A673 (cell line): ENCODE measurements around the gene F7.
"Not testable (repeated sequence)": the region's sequence is repeated elsewhere in the genome, so short reads cannot be mapped to it uniquely, and the experiment has no call there.

Experiments
- EZH2 ChIP-seq: fragments of 200-600 bp; sonication (generic); IDR thresholded peaks from 2 replicates; pipeline ENCODE4 v1.6.1; 2017; ENCODE audit warnings: borderline replicate concordance, low read depth, mild to moderate bottlenecking, mixed read lengths, antibody characterized with exemption, low read length; ENCODE audit not compliant: poor library complexity, severe bottlenecking
- TF ChIP-seq, protein P1 (sequence below): fragments of 300-800, 200-600 bp; sonication (generic); conservative IDR thresholded peaks from 2 replicates; pipeline ENCODE4 v1.5.1; 2017; ENCODE audit warnings: low read depth, mild to moderate bottlenecking, antibody characterized with exemption, low read length, moderate library complexity, mixed read lengths

DNA sequence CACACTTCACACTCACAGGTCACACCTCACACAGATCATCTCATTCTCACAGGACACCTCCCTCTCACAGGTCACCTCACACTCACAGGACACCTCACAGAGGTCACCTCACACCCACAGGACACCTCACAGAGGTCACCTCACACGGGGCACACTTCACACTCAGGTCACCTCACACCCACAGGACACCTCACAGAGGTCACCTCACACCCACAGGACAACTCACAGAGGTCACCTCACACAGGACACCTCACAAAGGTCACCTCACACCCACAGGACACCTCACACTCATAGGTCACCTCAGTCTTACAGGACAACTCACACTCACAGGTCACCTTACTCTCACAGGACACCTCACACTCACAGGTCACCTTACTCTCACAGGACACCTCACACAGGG, 6.9 kb downstream of the F7 start:
- TF ChIP-seq, protein P1, sequence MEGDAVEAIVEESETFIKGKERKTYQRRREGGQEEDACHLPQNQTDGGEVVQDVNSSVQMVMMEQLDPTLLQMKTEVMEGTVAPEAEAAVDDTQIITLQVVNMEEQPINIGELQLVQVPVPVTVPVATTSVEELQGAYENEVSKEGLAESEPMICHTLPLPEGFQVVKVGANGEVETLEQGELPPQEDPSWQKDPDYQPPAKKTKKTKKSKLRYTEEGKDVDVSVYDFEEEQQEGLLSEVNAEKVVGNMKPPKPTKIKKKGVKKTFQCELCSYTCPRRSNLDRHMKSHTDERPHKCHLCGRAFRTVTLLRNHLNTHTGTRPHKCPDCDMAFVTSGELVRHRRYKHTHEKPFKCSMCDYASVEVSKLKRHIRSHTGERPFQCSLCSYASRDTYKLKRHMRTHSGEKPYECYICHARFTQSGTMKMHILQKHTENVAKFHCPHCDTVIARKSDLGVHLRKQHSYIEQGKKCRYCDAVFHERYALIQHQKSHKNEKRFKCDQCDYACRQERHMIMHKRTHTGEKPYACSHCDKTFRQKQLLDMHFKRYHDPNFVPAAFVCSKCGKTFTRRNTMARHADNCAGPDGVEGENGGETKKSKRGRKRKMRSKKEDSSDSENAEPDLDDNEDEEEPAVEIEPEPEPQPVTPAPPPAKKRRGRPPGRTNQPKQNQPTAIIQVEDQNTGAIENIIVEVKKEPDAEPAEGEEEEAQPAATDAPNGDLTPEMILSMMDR, result not testable (repeated sequence)
- not testable (repeated sequence) for TF ChIP-seq EZH2
